Measurements from ENCODE around the gene HS3ST4. TPM values are rescaled to one million over a fixed set of nuclear protein-coding genes. Genes with fewer than 3 reads are reported as not detected.

The HS3ST4 gene
- total and polyA plus RNA-seq, 10 of the 15 experiments (the other 5 are each of a cell fraction or from before 2014, with no cell fraction given), result 0.05 TPM; not detected in 9

- Histone ChIP-seq H3K36me3 (ENCODE audit: control insufficient read depth in 2 of 2, insufficient read depth in 2 of 2, low read length in 1 of 2) (no peaks in the 10 kb centered on the region), H3K9me3 (replicated peaks; ENCODE audit: control insufficient read depth, insufficient read depth, low read length) (no peaks in the 10 kb centered on the region), H3K9ac (ENCODE audit: control insufficient read depth, insufficient read depth, low read length) (no peak overlapping the region), H2AFZ (ENCODE audit: control insufficient read depth, low read depth, low read length) (no peak overlapping the region), H4K20me1 (ENCODE audit: control insufficient read depth, insufficient read depth) (no peaks in the 10 kb centered on the region), H3K27me3 (replicated peaks in 1 of 2; ENCODE audit: control insufficient read depth in 2 of 2, insufficient read depth in 2 of 2, low read length in 1 of 2) (no peaks in the 10 kb centered on the region), H3K79me2 (ENCODE audit: control insufficient read depth, insufficient read depth, low read length) (no peaks in the 10 kb centered on the region), H3K4me2 (ENCODE audit: control insufficient read depth, insufficient read depth) (no peak overlapping the region), H3K27ac (ENCODE audit: control insufficient read depth, insufficient read depth) (no peak overlapping the region), H3K4me1 (ENCODE audit: control insufficient read depth, insufficient read depth, low read length) (no peaks in the 10 kb centered on the region), H3K4me3 (no peak overlapping the region)
- 16% methylated on average over 5 of the region's 5 CpGs for WGBS (ENCODE audit: insufficient coverage, insufficient replicate concordance, low lambda C conversion rate, missing lambda C conversion rate)
- ATAC-seq (no peak), DNase-seq (ENCODE audit: low read depth, low spot score) (no peak), FAIRE-seq (no peak)
- CTCF ChIA-PET, result no interaction called here
- in situ Hi-C loops (cut with MboI) (no loop called here), intact Hi-C loops (cut with micrococcal nuclease; ENCODE audit: unreplicated experiment) (no loop called here)
- no peak for TF ChIP-seq GABPA (IDR thresholded peaks at IDR 0.05; ENCODE audit: low read depth)
- no peak for TF ChIP-seq STAT3 (IDR thresholded peaks at IDR 0.05; ENCODE audit: low read depth, low read length)
- TF ChIP-seq, protein P1, sequence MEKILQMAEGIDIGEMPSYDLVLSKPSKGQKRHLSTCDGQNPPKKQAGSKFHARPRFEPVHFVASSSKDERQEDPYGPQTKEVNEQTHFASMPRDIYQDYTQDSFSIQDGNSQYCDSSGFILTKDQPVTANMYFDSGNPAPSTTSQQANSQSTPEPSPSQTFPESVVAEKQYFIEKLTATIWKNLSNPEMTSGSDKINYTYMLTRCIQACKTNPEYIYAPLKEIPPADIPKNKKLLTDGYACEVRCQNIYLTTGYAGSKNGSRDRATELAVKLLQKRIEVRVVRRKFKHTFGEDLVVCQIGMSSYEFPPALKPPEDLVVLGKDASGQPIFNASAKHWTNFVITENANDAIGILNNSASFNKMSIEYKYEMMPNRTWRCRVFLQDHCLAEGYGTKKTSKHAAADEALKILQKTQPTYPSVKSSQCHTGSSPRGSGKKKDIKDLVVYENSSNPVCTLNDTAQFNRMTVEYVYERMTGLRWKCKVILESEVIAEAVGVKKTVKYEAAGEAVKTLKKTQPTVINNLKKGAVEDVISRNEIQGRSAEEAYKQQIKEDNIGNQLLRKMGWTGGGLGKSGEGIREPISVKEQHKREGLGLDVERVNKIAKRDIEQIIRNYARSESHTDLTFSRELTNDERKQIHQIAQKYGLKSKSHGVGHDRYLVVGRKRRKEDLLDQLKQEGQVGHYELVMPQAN (conservative IDR thresholded peaks at IDR 0.05), result no peak
- TF ChIP-seq NR2C1 (IDR thresholded peaks at IDR 0.05), result no peak
- no peak for TF ChIP-seq KDM1A (IDR thresholded peaks at IDR 0.05; ENCODE audit: borderline replicate concordance)
- no peak for TF ChIP-seq ZNF217 (IDR thresholded peaks at IDR 0.05)
- POLR2A ChIA-PET, result no interaction called here
- SMC1A ChIA-PET (ENCODE audit: uncharacterized antibody, unreplicated experiment), result no interaction called here
- BruUV-seq (replicated peaks), result no TSS peak
- RAD21 ChIA-PET (ENCODE audit: unreplicated experiment), result no interaction called here
Measured at GRCh38 chr16:26149364-26150190, 457.8 kb downstream of the HS3ST4 start.

All from GM12878 (cell line).